Kidney capillary endothelial cell (primary cell): ENCODE results near the gene KCTD14.
"Not testable (repeated sequence)": the region's sequence is repeated elsewhere in the genome, so short reads cannot be mapped to it uniquely, and the experiment has no call there.

Experiments
- DNase-seq: peaks from one replicate; pipeline ENCODE4 v3.0.0-alpha.2; 2018; ENCODE audit warnings: low spot score

KCTD14 gene

GRCh38 chr11:78023426-78023825 lies 350 bp upstream of the KCTD14 start:
- DNase-seq = no peak

GRCh38 chr11:78021611-78022010 lies 1.5 kb downstream of the KCTD14 start:
- no peak for DNase-seq

- DNase-seq = no peak
Measured at GRCh38 chr11:78020246-78020645, 2.8 kb downstream of the KCTD14 start.

GRCh38 chr11:78019808-78020207 lies 3.3 kb downstream of the KCTD14 start:
- DNase-seq = no peak

GRCh38 chr11:78015878-78016277 lies 7.2 kb downstream of the KCTD14 start:
- DNase-seq = no peak

- DNase-seq = not testable (repeated sequence)
Measured at GRCh38 chr11:78014937-78015520, 8.0 kb downstream of the KCTD14 start.

GRCh38 chr11:78011301-78011700 lies 11.8 kb downstream of the KCTD14 start:
- no peak for DNase-seq

- no peak for DNase-seq
Measured at GRCh38 chr11:78010755-78011154, 12.3 kb downstream of the KCTD14 start.

GRCh38 chr11:78010304-78010703 lies 12.8 kb downstream of the KCTD14 start:
- no peak for DNase-seq

GRCh38 chr11:78009062-78009461 lies 14.0 kb downstream of the KCTD14 start:
- no peak for DNase-seq

GRCh38 chr11:78000193-78000592 lies 22.9 kb downstream of the KCTD14 start:
- DNase-seq = peak; percentile 71

- no peak for DNase-seq
Measured at GRCh38 chr11:77999446-78000030, 23.5 kb downstream of the KCTD14 start.

- DNase-seq = peak; percentile 100
Measured at GRCh38 chr11:77994434-77995362, 28.4 kb downstream of the KCTD14 start, which contains the start of gene INTS4. INTS4 (minus strand) TSS chr11:77994668; CDS start chr11:77994643, 25 bp downstream.

- peak; percentile 2 for DNase-seq
Measured at GRCh38 chr11:77993902-77994301, 29.2 kb downstream of the KCTD14 start.

- no peak for DNase-seq
Measured at GRCh38 chr11:77990981-77991380, 32.1 kb downstream of the KCTD14 start.

- DNase-seq = not testable (repeated sequence)
Measured at GRCh38 chr11:77986456-77986855, 36.6 kb downstream of the KCTD14 start.

- DNase-seq = no peak
Measured at GRCh38 chr11:77981346-77981947, 41.6 kb downstream of the KCTD14 start.

GRCh38 chr11:77968337-77968736 lies 54.7 kb downstream of the KCTD14 start:
- DNase-seq = no peak

GRCh38 chr11:77967753-77968152 lies 55.3 kb downstream of the KCTD14 start:
- DNase-seq = no peak

GRCh38 chr11:77967121-77967520 lies 56.0 kb downstream of the KCTD14 start:
- DNase-seq = no peak

- no peak for DNase-seq
Measured at GRCh38 chr11:77966338-77966737, 56.7 kb downstream of the KCTD14 start.
